GM10248 (cell line): Measurements from ENCODE around the gene TMEM242.

Experiments used
- CTCF ChIA-PET: fragments of 300-600 bp; sonication (Branson Sonifier 250); formaldehyde crosslinking; extraction: SDS; loops from one replicate; lab custom pipeline; 2021; ENCODE audit warnings: antibody characterized with exemption; lab: Yijun Ruan, JAX
- POLR2A ChIA-PET: fragments of 350-650 bp; sonication (Branson Sonifier 250); formaldehyde crosslinking; extraction: SDS; loops from one replicate; lab custom pipeline; 2020; ENCODE audit warnings: antibody characterized with exemption; lab: Yijun Ruan, JAX
- DNase-seq: peaks from one replicate; pipeline ENCODE4 v3.0.0; 2012; ENCODE audit errors: extremely low spot score
- CTCF ChIP-seq: IDR thresholded peaks from 2 replicates; pipeline ENCODE4 v1.5.1; 2012; ENCODE audit warnings: mild to moderate bottlenecking, low read depth; ENCODE audit errors: extremely low read depth, missing control alignments, control extremely low read depth

The TMEM242 gene

DNA sequence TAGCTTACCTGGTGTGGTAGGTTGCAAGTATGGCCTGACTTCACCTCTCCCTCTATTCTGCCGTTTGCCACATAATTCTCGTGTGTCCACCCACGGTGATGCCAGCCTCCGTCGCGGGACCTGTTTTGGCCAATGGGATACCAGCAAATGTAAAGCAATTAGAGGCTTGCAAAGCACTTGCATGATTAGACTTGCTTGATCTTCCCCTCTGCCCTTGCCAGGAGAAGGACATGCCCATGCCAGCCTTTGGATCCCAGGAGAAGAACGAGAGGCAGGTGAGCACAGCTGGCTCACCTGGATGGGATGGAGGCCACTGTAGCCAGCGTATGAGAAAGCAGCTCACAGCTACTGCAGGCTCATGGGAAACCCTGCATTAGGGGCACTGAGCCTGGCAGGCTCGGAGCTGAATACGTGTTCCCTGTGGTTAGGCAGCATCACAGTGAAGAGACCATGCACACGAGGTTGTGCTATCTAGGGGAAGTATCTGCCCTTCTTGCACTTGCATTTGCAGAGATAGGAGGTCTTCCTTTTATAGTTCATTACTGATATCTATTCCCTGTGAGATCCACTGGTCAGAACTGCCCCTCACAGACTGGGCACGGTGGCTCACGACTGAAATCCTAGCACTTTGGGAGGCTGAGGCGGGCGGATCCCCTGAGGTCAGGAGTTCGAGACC lies 62.4 kb downstream of the TMEM242 start:
- CTCF ChIA-PET: interaction anchor here (1.0 to 3.8 kb wide), 2 partner anchors 14 to 17 kb away, joined by 3 to 14 read pairs; no protein-coding TSS in a partner anchor
- no peak for DNase-seq
- TF ChIP-seq CTCF: no peak
- POLR2A ChIA-PET: no interaction called here

DNA sequence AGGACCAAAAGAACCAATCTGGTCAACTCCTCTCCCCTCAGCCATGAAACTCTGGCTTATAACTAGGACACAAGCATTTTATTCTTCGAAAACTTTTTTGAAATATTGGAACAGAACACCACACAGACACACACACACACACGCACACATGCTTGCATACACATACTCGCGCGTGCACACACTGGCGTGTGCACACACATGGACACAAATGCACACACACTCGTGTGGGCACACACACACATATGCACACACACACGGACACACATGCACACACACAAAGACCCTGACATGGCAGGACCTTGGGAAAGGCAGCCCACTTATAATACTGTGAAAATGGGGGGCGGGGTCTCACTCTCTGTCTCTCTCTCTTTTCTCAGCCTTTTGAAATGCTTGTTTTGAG lies 63.9 kb downstream of the TMEM242 start:
- ChIA-PET POLR2A (no interaction called here), CTCF (interaction anchor here (1.1 to 3.8 kb wide), 2 partner anchors 15 to 17 kb away, joined by 3 to 14 read pairs; no protein-coding TSS in a partner anchor)
- no peak for TF ChIP-seq CTCF
- no peak for DNase-seq

- CTCF ChIA-PET: interaction anchor here (3.8 kb wide), 1 partner anchor 16 kb away, joined by 14 read pairs; no protein-coding TSS in a partner anchor
- POLR2A ChIA-PET: no interaction called here
- no peak for TF ChIP-seq CTCF
- DNase-seq: no peak
Observed at GRCh38 chr6:157258878-157259277, 64.4 kb downstream of the TMEM242 start.

GRCh38 chr6:157255079-157255478 lies 68.2 kb downstream of the TMEM242 start:
- ChIA-PET POLR2A (no interaction called here), CTCF (interaction anchor here (1.5 kb wide), 1 partner anchor 12 kb away, joined by 3 read pairs; no protein-coding TSS in a partner anchor)
- TF ChIP-seq CTCF: no peak
- DNase-seq: no peak

DNA sequence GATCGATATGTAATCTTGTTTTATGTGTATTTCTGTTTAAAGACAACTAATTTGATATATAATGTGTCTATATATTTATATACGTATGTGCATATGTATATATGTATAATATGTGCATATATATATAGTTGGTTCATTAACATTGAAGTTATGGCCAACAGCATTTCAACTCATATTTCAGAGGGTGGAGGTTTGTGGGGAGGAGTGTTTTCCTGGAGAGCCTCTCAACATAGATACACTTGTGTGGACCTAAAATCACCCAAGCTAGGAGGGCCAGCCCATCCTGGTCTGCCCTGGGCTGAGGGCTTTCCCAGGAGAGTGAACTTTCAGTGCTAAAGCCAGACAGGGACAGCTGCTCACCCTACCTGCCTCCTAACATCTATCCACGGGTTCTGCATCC lies 68.8 kb downstream of the TMEM242 start:
- CTCF ChIA-PET: no interaction called here
- no peak for TF ChIP-seq CTCF
- POLR2A ChIA-PET: no interaction called here
- DNase-seq: no peak

DNA sequence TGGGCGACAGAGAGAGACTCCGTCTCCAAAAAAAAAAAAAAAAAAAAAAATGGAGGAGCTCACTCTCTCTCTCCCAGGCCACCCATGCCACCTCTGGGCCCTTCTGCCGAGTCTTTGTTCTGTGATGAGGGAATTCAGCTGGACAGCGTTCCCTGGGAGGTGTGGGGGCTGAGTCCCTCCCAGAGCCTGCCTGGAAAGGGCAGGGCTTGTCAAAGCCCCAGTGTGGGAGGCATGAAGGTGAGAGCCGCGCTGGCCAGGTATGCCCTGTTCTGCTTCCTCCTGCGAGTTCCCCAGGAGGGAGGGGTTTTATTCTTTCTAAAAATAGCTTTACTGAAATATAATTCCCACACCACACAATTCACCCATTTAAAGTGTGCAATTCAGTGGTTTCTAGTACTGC lies 69.6 kb downstream of the TMEM242 start:
- ChIA-PET POLR2A (no interaction called here), CTCF (interaction anchor here (0.7 to 0.8 kb wide), 2 partner anchors 10 to 11 kb away, joined by 3 read pairs; no protein-coding TSS in a partner anchor)
- TF ChIP-seq CTCF: no peak
- no peak for DNase-seq
